NCI-H2196 treated with DMSO at 0.1 percent for 48 hours (cell line): ENCODE results near the gene S100A13.
"Not testable (repeated sequence)": the region's sequence is repeated elsewhere in the genome, so short reads cannot be mapped to it uniquely, and the experiment has no call there.

Experiments used
- DNase-seq: peaks from one replicate; lab custom pipeline; 2025; ENCODE audit not compliant: unreplicated experiment; lab: John Stamatoyannopoulos, UW

S100A13 gene

DNA sequence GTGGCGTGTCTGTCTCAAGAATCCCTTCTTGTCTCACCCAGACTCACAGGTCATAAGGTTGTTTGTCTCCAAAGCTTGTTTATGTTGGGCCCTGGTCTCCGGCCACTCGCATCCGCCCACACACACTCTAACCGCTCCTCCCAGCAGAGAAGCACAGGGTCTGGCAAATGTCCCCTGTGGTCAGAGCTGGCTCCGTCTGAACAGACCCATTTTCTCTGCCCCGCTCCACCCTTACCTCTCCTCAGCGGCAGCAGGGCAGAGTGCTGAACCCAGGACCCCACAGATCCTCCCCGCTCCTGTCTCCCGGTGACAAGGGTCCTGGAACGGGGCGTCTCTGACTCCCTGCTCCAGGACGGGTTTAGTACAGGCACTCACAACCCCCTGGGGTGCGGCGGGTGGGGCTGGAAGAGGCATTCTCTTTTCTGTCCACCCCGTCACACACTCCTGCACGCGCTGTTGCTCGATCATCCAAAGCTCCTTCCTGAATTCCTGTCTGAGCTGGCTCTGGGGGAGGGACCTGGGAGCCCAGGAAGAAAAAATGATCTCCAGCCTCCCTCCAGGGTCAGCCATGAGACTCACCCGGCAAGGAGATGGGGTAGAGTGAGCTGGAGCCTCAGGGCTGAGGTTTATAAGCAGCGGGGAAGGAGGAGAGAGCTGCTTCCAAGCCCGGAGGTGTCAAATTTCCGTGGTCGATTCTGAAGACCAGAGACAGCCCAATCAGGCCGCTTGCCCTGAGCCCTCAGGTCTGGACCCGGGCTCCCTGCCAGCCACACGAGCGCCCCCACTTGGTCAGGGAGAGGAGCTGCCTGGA, at the start of gene S100A13:
S100A13 (minus strand) TSS at position 602 of the 811 bp plus-strand sequence. CDS start 1,033 bp downstream, outside the sequence.
- DNase-seq, result peak; percentile 75

DNA sequence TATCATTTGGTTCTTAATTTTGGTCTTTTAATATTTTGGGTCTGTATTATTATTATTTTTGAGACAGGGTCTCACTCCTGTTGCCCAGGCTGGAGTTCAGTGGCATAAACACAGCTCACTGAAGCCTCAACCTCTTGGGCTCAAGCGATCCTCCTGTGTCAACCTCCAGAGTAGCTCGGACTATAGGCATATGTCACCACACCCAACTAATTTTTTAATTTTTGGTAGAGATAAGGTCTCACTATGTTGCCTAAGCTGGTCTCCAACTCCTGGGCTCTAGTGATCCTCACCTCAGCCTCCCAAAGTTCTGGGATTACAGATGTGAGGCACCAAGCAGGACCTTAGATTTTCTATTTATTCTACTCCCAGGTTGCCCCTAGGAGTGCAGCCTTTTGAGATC, 46.2 kb upstream of the S100A13 start:
- no peak for DNase-seq

DNA sequence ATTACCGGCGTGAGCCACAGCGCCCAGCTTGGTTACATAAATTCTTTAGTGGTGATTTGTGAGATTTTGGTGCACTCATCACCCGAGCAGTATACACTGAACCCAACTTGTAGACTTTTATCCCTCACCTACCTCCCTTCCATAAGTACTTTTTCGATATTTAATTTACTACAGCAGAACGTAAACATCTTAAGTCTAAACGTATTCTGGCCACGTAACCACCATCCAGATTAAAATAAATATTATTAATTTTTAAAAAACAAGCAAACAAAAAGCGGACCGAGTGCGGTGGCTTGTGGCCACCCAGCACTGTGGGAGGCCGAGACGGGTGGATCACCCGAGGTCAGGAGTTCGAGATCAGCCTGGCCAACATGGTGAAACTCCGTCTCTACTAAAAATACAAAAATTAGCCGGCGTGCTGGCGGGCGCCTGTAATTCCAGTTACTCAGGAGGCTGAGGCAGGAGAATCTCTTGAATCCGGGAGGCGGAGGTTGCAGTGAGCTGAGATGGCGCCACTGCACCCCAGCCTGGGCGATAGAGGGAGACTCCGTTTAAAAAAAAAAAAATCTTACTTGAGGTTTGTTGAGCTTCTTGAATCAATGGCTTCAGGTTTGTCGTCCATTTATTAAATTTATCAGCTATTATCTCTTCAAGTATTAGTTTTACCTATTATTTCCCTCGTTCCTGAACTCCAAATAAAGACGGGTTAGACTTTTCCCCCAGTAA, 44.5 kb upstream of the S100A13 start:
- peak; percentile 63 for DNase-seq

DNA sequence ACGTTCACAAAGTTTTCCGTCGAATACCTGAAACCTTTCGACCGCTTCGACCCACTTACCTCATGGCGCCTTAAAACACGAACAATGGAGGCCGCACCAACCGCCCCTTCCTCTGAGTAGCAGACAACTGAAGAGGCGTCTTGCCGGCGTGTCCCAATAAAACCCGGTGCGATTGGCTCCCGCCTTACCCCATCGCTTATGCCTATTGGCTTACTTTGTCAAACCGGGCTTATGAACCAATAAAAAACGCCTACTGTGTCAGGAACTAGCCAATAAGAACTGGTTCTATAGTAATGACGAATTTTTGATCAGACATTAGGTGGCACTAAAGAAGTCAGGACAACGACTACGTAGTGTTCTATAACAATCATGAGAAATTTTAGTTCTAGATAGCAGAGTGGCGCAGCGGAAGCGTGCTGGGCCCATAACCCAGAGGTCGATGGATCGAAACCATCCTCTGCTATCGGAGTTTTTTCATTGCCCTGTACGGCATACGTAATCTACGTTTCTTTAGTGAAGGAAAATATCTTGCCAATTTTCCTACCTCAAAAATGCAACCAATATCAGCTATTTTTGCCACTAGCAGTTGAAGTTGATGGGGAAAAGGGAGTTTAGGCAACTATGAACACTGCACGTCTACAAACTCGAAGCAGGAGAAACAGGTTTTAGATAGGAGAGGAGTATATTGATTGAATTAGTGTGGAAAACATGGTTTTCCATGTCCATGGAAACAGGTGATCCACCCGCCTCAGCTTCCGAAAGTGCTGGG, 43.7 kb upstream of the S100A13 start, which contains the start of gene ILF2:
ILF2 (minus strand) TSS at position 135 of the 769 bp plus-strand sequence; CDS start at position 64, 71 bp downstream.
- peak; percentile 97 for DNase-seq

DNA sequence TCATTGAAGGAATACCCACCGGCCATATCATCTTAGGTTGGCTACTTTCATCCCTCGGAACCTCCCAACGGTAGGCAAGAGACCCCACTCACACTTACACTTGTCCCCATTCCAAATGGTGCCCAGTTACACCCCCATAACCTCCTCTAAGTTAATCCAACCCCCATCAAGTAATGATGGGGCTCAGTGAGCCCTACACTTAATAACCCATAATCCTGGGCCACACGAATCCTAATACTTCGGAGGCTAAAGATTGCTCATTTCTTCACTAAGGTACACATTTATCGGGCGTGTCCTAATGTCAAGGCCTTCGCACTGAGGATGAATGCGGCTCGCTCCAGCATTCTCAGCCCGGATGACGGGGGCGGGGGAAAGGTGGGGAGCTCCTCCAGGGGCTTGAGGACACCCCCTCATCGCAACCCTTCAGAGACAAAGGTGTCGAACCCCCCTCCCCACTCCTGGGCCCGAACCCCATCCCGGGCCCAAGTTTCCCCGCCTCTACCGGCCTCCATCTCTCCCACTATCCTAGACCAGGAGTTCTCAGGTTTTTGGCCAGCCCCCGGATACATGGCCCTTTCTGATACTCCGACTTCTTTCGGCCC, 43.1 kb upstream of the S100A13 start:
- DNase-seq, result no peak

DNA sequence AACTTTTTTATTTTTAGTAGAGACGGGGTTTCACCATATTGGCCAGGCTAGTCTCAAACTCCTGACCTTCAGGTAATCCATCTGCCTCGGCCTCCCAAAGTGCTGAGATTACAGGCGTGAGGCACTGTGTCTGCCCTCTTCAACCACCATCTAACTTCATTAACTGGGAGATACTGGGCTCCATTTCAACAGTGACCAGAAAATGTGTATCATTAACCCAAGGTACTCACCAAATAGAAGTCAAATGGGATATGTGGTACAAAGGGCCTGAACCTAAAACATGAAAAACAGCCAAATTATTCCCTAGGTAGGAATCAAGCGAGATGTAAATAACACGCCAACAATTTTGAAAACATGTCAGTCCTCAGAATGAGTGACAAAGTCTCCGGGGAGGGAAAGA, 42.3 kb upstream of the S100A13 start:
- DNase-seq, result no peak

DNA sequence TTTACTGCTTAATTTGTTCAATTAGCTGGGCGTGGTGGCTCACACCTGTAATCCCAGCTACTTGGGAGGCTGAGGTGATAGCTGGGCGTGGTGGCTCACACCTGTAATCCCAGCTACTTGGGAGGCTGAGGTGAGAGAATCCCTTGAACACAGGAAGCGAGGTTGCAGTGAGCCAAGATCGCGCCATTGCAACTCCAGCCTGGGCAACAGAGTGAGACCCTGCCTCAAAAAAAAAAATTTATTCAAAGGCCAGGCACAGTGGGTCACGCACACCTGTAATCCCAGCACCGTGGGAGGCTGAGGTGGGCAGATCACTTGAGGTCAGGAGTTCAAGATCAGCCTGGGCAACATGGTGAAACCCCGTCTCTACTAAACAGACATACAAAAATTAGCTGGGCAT, 41.4 kb upstream of the S100A13 start:
- DNase-seq, result not testable (repeated sequence)

DNA sequence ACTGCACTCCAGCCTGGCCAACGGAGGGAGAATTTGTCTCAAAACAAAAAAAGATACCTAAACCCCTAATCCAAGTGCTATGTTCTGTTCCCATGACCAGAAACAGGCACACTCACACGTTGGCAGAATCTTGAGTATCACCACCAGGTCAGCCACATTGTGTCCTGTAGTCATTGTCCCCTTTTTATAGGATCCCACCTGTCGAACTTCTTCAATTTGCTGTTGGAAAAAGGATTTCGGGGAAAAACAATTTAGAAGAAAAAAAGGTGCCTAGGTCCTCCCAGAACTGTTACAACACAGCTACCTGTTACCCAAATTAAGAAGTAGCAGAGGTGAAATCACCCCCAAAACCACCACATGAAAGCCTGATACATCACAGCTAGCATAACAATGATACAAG, 40.1 kb upstream of the S100A13 start:
- DNase-seq, result no peak

DNA sequence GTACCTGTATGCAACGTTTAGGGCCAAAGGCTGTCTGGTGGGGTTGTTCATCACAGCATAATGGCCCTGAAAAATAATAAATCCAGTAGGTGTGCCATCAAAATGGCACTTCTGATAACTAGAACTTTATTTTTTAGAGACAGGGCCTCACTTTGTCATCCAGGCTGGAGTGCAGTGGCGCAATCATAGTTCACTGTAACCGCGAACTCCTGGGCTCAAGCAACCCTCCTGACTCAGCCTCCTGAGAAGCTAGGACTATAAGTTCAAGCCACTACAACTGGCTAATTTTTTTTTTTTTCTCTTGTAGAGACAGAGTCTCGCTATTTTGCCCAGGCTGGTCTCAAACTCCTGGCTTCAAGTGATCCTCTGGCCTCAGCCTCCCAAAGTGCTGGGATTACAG, 35.9 kb upstream of the S100A13 start:
- no peak for DNase-seq

DNA sequence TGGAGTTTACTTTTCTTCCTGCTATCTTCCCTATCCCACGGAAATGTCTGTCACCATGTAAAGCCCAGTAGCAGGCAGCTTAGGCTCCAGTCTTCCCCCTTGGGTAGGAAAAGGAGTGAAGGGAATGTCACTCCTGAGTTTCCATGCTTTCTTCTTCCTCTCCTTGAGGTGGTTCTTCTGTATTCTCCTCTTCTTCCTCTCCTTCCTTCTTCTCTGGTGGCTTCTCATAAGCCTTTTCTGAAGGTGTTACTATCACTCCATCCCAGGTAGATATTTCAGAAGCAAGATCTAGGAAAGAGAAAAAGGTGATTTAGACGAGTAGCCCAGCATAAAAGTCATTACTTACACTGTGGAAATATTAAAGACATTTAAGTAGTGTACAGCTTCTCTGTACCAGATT, 35.0 kb upstream of the S100A13 start:
- no peak for DNase-seq

DNA sequence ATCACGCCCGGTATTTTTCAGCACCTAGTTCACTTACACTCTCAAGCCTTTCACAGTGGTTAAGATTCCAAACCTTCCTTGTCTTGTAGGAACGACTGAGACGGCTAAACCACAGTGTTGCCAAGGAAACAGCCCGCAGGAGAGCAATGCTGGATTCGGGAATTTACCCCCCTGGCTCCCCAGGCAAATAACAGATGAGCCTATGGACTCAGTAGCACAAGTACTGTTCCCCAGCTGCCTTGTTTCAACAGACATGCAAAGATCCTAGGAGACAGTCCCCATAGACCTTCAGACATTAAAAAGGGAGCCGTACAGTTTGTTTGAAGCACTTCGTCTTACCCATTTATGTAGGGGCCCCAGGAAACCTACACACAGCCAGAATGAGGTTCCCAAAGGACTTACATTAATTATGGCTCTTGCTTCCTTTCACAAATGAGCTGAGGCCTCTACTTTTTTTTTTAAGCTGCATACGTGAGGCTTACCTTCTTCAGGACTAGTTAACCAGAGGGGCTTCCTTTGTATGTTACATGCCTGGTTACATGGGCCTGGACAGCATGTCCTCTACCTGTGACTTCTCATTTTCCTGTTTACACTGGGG, 33.9 kb upstream of the S100A13 start:
- DNase-seq, result no peak

DNA sequence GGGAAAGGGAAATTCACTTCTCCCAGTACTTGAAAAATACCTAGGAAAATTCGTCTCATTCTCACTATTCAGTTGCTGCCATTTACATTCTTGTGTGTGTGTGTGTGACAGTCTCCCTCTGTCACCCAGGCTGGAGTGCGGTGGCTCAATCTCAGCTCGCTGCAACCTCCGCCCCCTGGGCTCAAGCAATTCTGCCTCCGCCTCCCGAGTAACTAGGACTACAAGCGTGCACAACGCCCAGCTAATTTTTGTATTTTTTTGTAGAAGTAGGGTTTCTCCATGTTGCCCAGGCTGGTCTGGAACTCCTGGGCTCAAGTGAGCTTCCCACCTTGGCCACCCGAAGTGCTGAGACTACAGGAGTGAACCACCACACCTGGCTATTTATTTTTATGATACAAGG, 32.4 kb upstream of the S100A13 start:
- no peak for DNase-seq

DNA sequence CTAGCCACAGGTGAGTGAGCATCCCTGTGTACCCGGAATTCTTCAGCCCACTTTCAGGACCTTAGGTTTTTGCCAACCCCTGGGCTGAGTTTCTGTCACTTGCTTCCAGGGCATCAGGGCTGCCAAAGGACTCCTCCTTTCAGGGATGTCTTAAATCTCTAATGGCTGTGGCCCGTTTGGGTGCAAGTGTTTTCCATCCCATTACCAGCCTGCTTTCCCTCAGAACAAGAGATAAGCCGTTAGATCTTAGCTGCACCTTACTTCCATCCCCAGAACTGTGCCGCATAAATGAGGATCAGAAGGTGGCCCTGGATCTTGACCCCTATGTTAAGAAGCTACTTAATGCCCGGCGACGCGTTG, 31.9 kb upstream of the S100A13 start:
- no peak for DNase-seq

DNA sequence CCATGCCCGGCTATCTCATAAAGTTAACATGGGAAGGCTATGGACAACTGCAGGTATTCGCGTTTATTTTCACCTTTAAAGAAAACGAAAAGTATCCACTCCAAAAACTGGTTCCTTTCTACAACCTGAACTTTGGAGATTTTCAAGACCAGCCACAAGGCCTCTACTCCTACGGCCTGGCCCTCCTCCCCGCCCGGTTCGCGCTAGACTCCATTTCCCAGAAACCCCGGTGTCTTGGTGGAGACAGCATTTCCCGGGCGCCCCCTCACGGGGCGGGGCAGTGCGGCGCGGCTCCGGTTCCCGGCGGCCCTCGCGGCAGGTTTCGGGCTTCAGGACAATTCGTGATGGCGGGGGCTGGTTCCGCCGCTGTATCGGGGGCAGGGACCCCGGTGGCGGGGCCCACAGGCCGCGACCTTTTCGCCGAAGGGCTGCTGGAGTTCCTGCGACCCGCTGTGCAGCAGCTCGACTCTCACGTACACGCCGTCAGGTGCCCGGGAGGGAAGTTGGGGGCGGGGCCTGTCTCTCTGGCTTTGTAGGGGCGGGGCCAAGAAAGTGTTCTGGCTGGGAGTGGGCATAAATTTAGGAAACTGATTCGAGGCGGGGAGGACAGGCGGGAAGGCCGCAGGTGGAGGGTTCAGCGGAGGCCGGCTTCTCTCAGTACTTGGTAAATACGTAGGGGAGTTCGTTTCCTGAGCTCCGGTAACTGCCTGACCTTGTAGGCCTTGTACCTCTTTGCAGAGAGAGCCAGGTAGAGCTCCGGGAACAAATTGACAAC, 31.3 kb upstream of the S100A13 start, which contains the start of gene SNAPIN:
SNAPIN (plus strand) TSS at position 304 of the 775 bp plus-strand sequence; CDS start at position 345, 41 bp downstream.
- peak; percentile 83 for DNase-seq

DNA sequence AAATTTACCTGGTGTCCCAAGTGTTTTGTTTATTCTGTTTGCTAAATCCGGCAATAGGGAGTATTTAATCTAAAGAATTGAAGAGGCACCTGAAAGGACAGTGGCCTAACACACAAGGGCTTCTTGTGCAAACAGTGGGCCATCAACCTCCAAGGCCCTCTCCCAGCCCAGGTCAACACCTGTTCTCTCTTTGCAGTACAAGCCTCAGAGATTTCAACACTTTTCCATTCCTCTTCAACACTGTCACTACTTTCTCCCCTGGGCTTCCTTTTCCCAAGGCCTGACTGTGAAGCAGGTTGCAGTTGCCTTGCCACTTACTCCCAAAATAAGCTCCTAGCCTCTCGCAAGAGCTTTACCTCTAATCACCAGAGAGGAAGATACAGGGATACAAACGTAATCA, 28.0 kb upstream of the S100A13 start:
- DNase-seq, result peak; percentile 35

DNA sequence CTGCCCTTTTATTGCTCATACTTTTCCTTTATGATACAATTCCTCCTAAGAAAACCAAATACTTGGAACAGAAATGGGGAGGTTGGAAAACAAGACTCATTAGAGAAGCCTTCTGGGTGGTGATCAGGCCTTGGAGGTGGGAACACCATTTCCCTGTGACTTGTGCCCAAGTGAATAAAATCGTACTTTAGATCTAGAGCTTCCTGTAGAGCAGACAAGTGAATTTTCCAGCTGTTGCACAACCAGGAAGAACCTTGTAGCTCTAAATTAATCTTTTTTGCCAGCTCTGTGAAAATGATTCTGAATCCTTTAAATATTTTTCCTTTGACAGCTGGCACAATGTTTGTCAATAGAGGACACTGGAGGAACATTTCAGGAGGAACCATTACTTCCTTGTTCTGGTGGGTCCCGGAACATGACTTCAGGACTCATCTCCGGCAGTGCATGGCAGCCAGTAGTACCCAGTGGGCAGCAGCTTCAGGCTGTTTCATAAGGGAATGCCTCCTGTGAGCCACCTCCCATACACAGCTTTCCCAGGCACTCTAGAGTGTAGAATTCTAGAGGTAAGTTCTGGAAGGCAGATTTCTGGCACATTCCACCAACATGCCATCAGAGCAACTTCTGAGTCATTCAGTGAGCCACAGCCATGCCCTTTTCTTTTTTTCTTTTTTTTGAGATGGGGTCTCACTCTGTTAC, 25.6 kb upstream of the S100A13 start:
- DNase-seq, result no peak

DNA sequence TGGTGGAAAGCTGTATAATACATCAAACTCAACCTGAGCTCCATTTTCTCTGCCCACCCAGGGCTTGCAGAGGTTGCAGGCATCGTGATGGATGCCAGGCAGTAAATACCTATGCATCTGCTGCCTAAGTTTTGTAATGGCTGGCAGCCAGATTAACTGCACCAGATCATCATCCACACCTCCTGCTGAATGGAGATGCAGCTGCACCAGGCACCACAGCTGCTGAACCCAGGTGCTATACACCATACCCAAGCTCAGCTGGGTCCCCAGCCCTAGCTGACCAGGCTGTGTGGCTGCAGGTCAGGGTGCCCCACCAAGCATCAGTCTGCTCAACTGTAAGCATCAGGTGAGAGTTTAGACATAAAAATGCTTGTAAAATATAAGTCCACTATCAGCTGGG, 24.5 kb upstream of the S100A13 start:
- DNase-seq, result no peak

DNA sequence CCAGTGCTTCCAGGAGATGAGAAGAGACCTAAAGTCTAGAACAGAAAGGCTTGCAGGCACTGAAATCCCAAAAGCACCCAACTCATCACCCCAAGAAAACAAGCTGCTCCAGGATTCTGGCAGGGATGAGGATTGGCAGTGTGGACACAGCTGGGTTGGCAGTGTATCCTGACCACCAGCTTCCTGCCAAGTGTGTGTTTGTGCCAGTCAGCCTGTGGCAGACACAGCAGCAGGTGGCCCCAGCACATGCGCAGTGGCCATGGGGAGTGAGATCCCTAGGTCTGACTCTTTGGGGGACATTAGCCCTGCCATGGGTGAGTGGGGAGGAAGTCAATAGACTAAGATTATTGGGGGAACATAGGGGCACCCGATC, 22.5 kb upstream of the S100A13 start:
- DNase-seq, result peak; percentile 82

DNA sequence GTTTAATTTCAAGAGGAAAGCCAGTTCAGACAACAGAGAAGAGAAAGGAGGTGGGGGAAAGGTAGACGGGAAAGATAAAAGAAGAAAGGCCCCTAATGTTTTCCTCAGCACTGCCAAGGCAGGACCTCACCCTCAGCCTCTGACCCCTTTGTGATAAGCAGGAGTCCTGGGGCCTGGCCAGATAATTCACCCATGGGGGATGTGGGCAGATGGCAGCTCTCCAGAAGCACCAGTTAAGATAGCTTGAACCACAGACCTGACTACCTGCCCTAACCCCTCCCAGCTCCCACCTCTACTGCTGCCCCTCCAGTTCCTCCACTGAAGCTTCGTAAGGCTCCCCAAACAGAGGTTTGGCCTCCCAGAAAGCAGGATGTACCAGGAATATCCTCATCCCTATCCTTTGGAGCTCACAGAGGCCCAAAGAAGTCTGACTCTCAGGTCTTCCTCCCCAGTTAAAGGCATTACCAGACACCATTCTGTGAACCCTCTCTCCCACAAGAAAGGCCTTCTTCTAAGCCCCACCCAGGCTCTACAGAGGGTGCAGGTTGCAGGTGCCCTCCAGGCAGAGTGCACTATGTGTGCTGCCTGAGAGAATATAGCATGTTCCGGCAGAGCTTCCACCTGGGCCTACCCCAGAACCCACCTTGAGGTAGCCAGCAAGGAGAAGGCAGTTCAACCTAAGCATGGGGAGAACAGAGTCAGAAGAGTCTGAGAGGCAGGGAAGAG, 22.0 kb upstream of the S100A13 start:
- no peak for DNase-seq
